HPDE6-E6E7 (cell line): ENCODE measurements around the gene GPC5.
"Not testable (repeated sequence)": the region's sequence is repeated elsewhere in the genome, so short reads cannot be mapped to it uniquely, and the experiment has no call there.

Source experiments
- DNase-seq: peaks from one replicate; pipeline ENCODE4 v3.0.0; 2011; ENCODE audit warnings: missing footprints; ENCODE audit errors: extremely low spot score

GPC5 gene

GRCh38 chr13:91368676-91369440, 29.6 kb upstream of the GPC5 start:
- DNase-seq, result no peak

- DNase-seq, result no peak
Measured at GRCh38 chr13:91369441-91369831, 29.0 kb upstream of the GPC5 start.

GRCh38 chr13:91370501-91370900, 27.9 kb upstream of the GPC5 start:
- DNase-seq, result no peak

GRCh38 chr13:91372911-91373310, 25.5 kb upstream of the GPC5 start:
- DNase-seq, result no peak

GRCh38 chr13:91375116-91375729, 23.2 kb upstream of the GPC5 start:
- DNase-seq, result peak; percentile 23

GRCh38 chr13:91381371-91381770, 17.1 kb upstream of the GPC5 start:
- no peak for DNase-seq

GRCh38 chr13:91383836-91384235, 14.6 kb upstream of the GPC5 start:
- no peak for DNase-seq

- DNase-seq, result no peak
Measured at GRCh38 chr13:91384896-91385295, 13.5 kb upstream of the GPC5 start.

GRCh38 chr13:91389186-91389585, 9.2 kb upstream of the GPC5 start:
- no peak for DNase-seq

- DNase-seq, result no peak
Measured at GRCh38 chr13:91397595-91397994, 826 bp upstream of the GPC5 start.

- no peak for DNase-seq
Measured at GRCh38 chr13:91399189-91400062, 1.0 kb downstream of the GPC5 start.

GRCh38 chr13:91400063-91400399, 1.6 kb downstream of the GPC5 start:
- DNase-seq, result no peak

- no peak for DNase-seq
Measured at GRCh38 chr13:91400671-91401070, 2.2 kb downstream of the GPC5 start.

- no peak for DNase-seq
Measured at GRCh38 chr13:91401920-91402319, 3.5 kb downstream of the GPC5 start.

- no peak for DNase-seq
Measured at GRCh38 chr13:91405240-91405639, 6.8 kb downstream of the GPC5 start.

- no peak for DNase-seq
Measured at GRCh38 chr13:91406619-91407018, 8.2 kb downstream of the GPC5 start.

GRCh38 chr13:91408971-91409370, 10.6 kb downstream of the GPC5 start:
- DNase-seq, result no peak

- DNase-seq, result not testable (repeated sequence)
Measured at GRCh38 chr13:91416579-91416978, 18.2 kb downstream of the GPC5 start.

- DNase-seq, result no peak
Measured at GRCh38 chr13:91417660-91418325, 19.4 kb downstream of the GPC5 start.

- DNase-seq, result no peak
Measured at GRCh38 chr13:91426913-91427312, 28.5 kb downstream of the GPC5 start.

- not testable (repeated sequence) for DNase-seq
Measured at GRCh38 chr13:91438674-91439073, 40.3 kb downstream of the GPC5 start.

GRCh38 chr13:91450913-91451312, 52.5 kb downstream of the GPC5 start:
- no peak for DNase-seq
